ENCODE results near the gene HIGD1B.

Gene HIGD1B

DNA sequence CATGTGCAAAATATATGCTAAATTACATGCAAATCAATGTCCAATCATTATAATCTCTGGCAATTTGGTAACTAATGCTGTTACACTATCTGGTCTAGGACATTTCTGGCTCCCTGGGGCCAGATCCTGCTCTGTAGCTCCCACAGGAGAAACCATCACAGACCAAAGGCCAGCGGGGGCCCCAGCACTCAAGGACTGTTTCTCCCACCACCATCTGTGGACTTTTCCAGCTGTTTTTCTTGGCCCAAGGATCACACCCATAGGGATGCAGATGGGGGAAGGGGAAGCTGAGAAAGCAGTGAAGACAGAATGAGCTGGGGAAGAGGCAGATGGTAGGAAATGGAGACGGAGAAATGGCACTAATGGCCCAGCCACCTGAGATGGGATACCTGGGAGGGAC, at the start of gene HIGD1B:
Gene HIGD1B (plus strand): TSS at position 298 of the 400 bp plus-strand sequence. CDS start 270 bp downstream, outside the sequence.
- TF ChIP-seq, protein P1, sequence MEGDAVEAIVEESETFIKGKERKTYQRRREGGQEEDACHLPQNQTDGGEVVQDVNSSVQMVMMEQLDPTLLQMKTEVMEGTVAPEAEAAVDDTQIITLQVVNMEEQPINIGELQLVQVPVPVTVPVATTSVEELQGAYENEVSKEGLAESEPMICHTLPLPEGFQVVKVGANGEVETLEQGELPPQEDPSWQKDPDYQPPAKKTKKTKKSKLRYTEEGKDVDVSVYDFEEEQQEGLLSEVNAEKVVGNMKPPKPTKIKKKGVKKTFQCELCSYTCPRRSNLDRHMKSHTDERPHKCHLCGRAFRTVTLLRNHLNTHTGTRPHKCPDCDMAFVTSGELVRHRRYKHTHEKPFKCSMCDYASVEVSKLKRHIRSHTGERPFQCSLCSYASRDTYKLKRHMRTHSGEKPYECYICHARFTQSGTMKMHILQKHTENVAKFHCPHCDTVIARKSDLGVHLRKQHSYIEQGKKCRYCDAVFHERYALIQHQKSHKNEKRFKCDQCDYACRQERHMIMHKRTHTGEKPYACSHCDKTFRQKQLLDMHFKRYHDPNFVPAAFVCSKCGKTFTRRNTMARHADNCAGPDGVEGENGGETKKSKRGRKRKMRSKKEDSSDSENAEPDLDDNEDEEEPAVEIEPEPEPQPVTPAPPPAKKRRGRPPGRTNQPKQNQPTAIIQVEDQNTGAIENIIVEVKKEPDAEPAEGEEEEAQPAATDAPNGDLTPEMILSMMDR (IDR thresholded peaks at IDR 0.05; ENCODE audit: extremely low read depth, insufficient read depth, missing control alignments), result no peak
- DNase-seq (ENCODE audit: low spot score), result no peak
- in situ Hi-C loops (cut with MboI; ENCODE audit: low pct_unique_long_range_greater_than_20kb, low sequenced_read_pairs, unreplicated experiment), result no loop called here

DNA sequence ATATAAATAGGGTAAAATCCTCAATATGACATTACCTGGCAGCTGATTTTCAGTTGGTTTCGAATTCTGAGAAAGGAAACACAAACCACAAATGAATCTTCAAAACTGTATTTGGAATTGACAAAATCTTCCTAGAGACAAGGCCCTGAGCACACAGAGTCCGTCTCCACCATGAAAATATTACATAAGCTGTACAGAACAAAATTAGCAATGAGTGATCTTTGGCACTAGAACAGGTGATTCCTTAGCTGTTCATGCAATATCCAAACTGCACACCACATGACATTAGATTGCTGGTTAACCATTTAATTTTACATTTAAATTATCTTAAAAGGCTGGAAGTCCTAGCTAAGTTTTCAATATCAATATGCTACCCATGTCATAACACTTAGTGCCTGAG, 49.3 kb upstream of the HIGD1B start:
- DNase-seq (ENCODE audit: low spot score), result no peak
- TF ChIP-seq, protein P1 (IDR thresholded peaks at IDR 0.05; ENCODE audit: extremely low read depth, insufficient read depth, missing control alignments), result no peak
- in situ Hi-C loops (cut with MboI; ENCODE audit: low pct_unique_long_range_greater_than_20kb, low sequenced_read_pairs, unreplicated experiment), result no loop called here

DNA sequence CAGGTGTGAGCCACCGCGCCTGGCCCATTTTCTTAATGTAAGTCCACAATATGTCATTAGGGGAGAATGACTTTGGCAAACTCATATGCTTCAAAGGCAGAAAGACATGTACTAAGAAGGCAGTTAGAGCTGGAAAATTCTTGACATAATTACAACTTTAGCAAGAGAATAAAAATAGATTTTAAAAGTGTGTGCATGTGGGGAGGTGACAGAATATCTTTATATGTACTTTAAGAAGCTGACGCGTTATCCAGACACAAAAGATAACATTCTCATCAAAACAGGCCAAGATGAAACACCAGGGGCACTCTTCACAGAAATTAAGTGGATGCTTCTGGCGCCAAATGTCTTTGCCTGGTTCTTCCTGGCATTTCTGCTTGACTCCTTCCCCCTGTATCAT, 45.8 kb upstream of the HIGD1B start:
- DNase-seq (ENCODE audit: low spot score), result no peak
- in situ Hi-C loops (cut with MboI; ENCODE audit: low pct_unique_long_range_greater_than_20kb, low sequenced_read_pairs, unreplicated experiment), result no loop called here
- TF ChIP-seq, protein P1 (IDR thresholded peaks at IDR 0.05; ENCODE audit: extremely low read depth, insufficient read depth, missing control alignments), result no peak

DNA sequence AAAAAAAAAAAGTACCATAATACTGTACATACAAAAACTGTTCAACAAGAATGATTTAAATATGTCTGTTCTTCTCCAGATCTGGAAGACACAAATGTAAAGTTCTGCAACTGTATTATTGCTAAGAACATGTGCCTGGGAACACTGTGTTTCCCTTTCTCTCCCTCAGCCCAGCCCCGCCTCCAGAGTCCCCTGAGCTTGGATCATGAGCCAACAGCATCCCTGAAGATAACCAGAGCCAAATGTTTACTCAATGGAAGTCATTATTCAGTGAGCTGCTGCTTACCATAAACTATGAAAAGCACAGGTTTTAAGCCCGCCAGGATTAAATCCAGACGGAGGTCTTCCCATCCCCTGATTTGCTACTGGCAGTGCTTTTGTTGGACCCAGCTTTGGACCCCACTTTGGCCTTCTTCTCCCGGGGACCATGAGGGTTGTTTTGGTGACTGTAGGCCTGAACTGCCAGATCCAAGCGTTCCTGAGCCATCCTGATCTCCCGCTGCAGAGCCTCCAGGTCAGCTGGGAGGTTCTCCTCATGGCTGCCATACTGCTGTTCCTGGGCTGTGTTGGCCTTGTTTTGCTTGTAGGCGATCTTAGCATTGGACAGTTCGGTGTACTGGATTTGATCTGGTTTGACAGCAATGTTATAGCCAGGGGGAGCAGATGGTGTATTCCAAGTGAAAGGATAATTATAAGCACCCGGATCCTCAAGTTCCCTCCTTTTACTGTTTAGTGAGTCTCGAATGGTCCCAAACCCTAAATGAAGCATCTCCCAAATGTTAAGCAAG, 43.2 kb upstream of the HIGD1B start:
- DNase-seq (ENCODE audit: low spot score), result no peak
- TF ChIP-seq, protein P1 (IDR thresholded peaks at IDR 0.05; ENCODE audit: extremely low read depth, insufficient read depth, missing control alignments), result no peak
- in situ Hi-C loops (cut with MboI; ENCODE audit: low pct_unique_long_range_greater_than_20kb, low sequenced_read_pairs, unreplicated experiment), result no loop called here

DNA sequence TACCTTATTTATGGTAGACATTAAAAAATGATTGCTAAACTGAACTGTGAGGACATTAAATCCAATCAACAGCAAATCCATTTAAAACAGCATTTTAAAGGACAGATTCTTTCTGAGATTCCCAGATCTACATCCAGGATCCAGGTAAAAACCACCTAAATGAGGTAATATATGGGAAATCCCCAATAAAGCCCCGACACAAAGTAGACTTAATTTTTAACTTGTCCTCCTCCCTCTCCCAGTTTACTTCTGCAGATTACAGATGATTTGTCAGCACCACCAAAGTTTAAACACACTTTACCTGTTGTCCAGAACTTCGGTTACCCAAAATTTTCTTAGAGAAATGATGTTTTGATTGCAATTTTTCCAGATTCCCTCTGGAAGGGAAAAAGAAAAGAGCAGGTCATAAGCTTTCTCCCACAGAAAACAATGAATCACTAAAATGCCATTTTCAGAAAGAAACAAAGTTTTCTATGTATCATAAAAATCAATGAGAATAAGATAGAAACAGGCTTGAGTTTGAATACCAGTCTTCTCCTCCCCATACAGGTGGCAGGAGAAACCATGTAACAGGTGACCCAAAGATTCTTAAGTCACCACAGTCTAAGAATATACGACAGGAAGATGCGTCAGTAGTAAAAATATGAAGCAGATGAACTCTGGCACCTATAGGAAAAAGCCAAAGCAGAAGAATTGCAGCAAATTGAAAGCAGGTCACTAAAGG, 40.4 kb upstream of the HIGD1B start:
- DNase-seq (ENCODE audit: low spot score), result no peak
- TF ChIP-seq, protein P1 (IDR thresholded peaks at IDR 0.05; ENCODE audit: extremely low read depth, insufficient read depth, missing control alignments), result no peak
- in situ Hi-C loops (cut with MboI; ENCODE audit: low pct_unique_long_range_greater_than_20kb, low sequenced_read_pairs, unreplicated experiment), result no loop called here

DNA sequence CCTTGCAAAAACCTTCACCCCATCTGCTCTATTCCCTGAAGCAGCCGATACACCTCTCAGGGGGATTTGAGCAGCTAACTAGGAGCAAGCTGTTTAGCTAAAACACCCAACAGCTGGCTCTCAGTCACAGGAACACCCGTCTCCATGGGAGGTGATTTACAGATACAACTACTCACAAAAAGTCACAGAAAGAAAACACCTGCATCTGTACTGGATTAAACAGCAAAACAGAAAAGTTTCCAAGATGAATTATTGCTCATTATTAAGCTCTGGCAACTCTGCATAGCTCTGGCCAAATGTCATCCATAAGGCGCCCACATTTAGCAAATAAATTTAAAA, 39.9 kb upstream of the HIGD1B start:
- DNase-seq (ENCODE audit: low spot score), result no peak
- in situ Hi-C loops (cut with MboI; ENCODE audit: low pct_unique_long_range_greater_than_20kb, low sequenced_read_pairs, unreplicated experiment), result no loop called here
- TF ChIP-seq, protein P1 (IDR thresholded peaks at IDR 0.05; ENCODE audit: extremely low read depth, insufficient read depth, missing control alignments), result no peak
